K562 (cell line): ENCODE measurements around the gene LBHD2. TPM values are rescaled to one million over a fixed set of nuclear protein-coding genes. Genes with fewer than 3 reads are reported as not detected.

Source experiments
- ARID1B ChIP-seq: fragments of 450-650 bp; IDR thresholded peaks from 2 replicates; pipeline ENCODE4 v1.6.1; 2016; ENCODE audit warnings: antibody characterized with exemption, mild to moderate bottlenecking, inconsistent platforms
- BACH1 ChIP-seq: fragments of 200-800 bp; sonication (Bioruptor generic); IDR thresholded peaks from 2 replicates; pipeline ENCODE4 v1.6.1; 2016; ENCODE audit warnings: missing genetic modification characterization, missing compliant biosample characterization
- BRD9 ChIP-seq: fragments of 450-650 bp; IDR thresholded peaks from 2 replicates; pipeline ENCODE4 v1.6.1; 2018; ENCODE audit warnings: low read depth; ENCODE audit not compliant: partially characterized antibody
- CBFB ChIP-seq: sonication (generic); formaldehyde crosslinking; IDR thresholded peaks from 2 replicates; pipeline ENCODE4 v1.4.0; 2020; ENCODE audit warnings: mild to moderate bottlenecking, missing genetic modification reagents
- CEBPB ChIP-seq: fragments of 450-650 bp; IDR thresholded peaks from 2 replicates; pipeline ENCODE4 v1.6.1; 2016; ENCODE audit warnings: missing genetic modification characterization, missing compliant biosample characterization
- CHAMP1 ChIP-seq: fragments of 450-650 bp; IDR thresholded peaks from 2 replicates; pipeline ENCODE4 v1.6.1; 2016; ENCODE audit warnings: mild to moderate bottlenecking
- CREBBP ChIP-seq: IDR thresholded peaks from one replicate; pipeline ENCODE4 v1.6.1; 2012; ENCODE audit warnings: low read depth, mild to moderate bottlenecking, control low read depth, inconsistent platforms, low read length
- ELF2 ChIP-seq: fragments of 250-450 bp; sonication (Bioruptor Pico); IDR thresholded peaks from 2 replicates; pipeline ENCODE4 v1.5.0; 2021; ENCODE audit warnings: mild to moderate bottlenecking
- ELF4 ChIP-seq: fragments of 450-650 bp; formaldehyde crosslinking; IDR thresholded peaks from 2 replicates; pipeline ENCODE4 v1.4.0; 2022; ENCODE audit warnings: missing genetic modification characterization
- ELK1 ChIP-seq: sonication (generic); formaldehyde crosslinking; IDR thresholded peaks from 2 replicates; pipeline ENCODE4 v1.8.1; 2022; ENCODE audit warnings: missing genetic modification reagents
- EP300 ChIP-seq: IDR thresholded peaks from 2 replicates; pipeline ENCODE4 v1.6.1; 2012; ENCODE audit warnings: low read length, improper control_type of control experiment
- FOXA1 ChIP-seq: fragments of 450-650 bp; IDR thresholded peaks from 2 replicates; pipeline ENCODE4 v1.6.1; 2016; ENCODE audit warnings: mild to moderate bottlenecking, borderline replicate concordance
- KDM2B ChIP-seq: fragments of 250-450 bp; sonication (Bioruptor Pico); IDR thresholded peaks from 2 replicates; pipeline ENCODE4 v1.8.0; 2021; ENCODE audit warnings: mild to moderate bottlenecking, moderate library complexity
- KLF10 ChIP-seq: fragments of 250-450 bp; sonication (Bioruptor Pico); IDR thresholded peaks from 2 replicates; pipeline ENCODE4 v1.6.1; 2021; ENCODE audit warnings: matching md5 sums
- MAFG ChIP-seq: fragments of 450-650 bp; conservative IDR thresholded peaks from 2 replicates; pipeline ENCODE4 v1.6.1; 2016; ENCODE audit warnings: missing genetic modification characterization, missing compliant biosample characterization
- NFE2 ChIP-seq: IDR thresholded peaks from 2 replicates; pipeline ENCODE4 v1.6.1; 2014; ENCODE audit warnings: antibody characterized with exemption, low read depth
- NRF1 ChIP-seq, 2 experiments: fragments of 450-650 bp; IDR thresholded peaks in 1 of 2; conservative IDR thresholded peaks in 1 of 2; 2 replicates each; pipeline ENCODE4 v1.6.1; 2014; ENCODE audit warnings: mild to moderate bottlenecking in 2 of 2
- PKNOX1 ChIP-seq: fragments of 450-650 bp; IDR thresholded peaks from 2 replicates; pipeline ENCODE4 v1.6.1; 2016
- POLR2AphosphoS2 ChIP-seq: IDR thresholded peaks from 2 replicates; pipeline ENCODE4 v1.6.1; 2012; ENCODE audit warnings: low read length, improper control_type of control experiment
- RFX1 ChIP-seq: fragments of 450-650 bp; IDR thresholded peaks from 2 replicates; pipeline ENCODE4 v1.6.1; 2016; ENCODE audit warnings: mild to moderate bottlenecking, moderate library complexity
- SP2 ChIP-seq: IDR thresholded peaks from 2 replicates; pipeline ENCODE4 v1.6.1; 2011; ENCODE audit warnings: mild to moderate bottlenecking, low read depth, low read length, moderate library complexity; ENCODE audit not compliant: poor library complexity, severe bottlenecking; ENCODE audit errors: extremely low read depth
- TGIF2 ChIP-seq: sonication (generic); formaldehyde crosslinking; IDR thresholded peaks from 2 replicates; pipeline ENCODE4 v1.8.1; 2022; ENCODE audit warnings: mild to moderate bottlenecking, missing genetic modification reagents, moderate library complexity
- ZNF134 ChIP-seq: fragments of 250-450 bp; sonication (Bioruptor Pico); conservative IDR thresholded peaks from 2 replicates; pipeline ENCODE4 v1.4.0; 2020
- ZNF408 ChIP-seq: fragments of 250-450 bp; sonication (Bioruptor Pico); IDR thresholded peaks from 2 replicates; pipeline ENCODE4 v1.4.0; 2020; ENCODE audit warnings: low read depth, mild to moderate bottlenecking, moderate library complexity
- ZNF449 ChIP-seq: fragments of 250-450 bp; sonication (Bioruptor Pico); IDR thresholded peaks from 2 replicates; pipeline ENCODE4 v1.8.0; 2022; ENCODE audit warnings: moderate library complexity, mild to moderate bottlenecking, inconsistent platforms
- polyA plus RNA-seq, 8 experiments: library from polyadenylated mRNA; depleted of rRNA in 4 of 8; stranded (reverse) in 5 of 8; unstranded in 3 of 8; fragments of >200 nt; fragmentation: Nextera tagmentation in 2 of 8; fragmentation: Illumina TruSeq in 1 of 8; extraction: Ambion mirVana in 2 of 8; extraction: Trizol in 1 of 8; gene quantifications; 2 replicates each; pipeline versions ENCODE4 v1.2.1 to v1.2.3, GENCODE V29; 2011 to 2014; ENCODE audit warnings: inconsistent platforms in 1 of 8, missing spikeins in 1 of 8
- total RNA-seq, 7 experiments: library from RNA; depleted of rRNA in 6 of 7; stranded (reverse); fragments of >200 nt in 6 of 7; fragmentation: Illumina TruSeq in 2 of 7; extraction: Trizol in 2 of 7; gene quantifications; 2 replicates each; pipeline versions ENCODE4 v1.2.1 to v1.2.3, GENCODE V29; 2011 to 2021; ENCODE audit warnings: low replicate concordance in 1 of 7

Gene LBHD2
- total and polyA plus RNA-seq, 9 of the 15 experiments (the other 6 are each of a cell fraction or from before 2014, with no cell fraction given): not detected

- no peak for TF ChIP-seq CHAMP1
- TF ChIP-seq KLF10 (CRISPR knock-in tag): no peak
- peak; percentile 97 for TF ChIP-seq PKNOX1
- no peak for TF ChIP-seq TGIF2 (CRISPR knock-in tag)
- no peak for TF ChIP-seq ELF2 (CRISPR knock-in tag)
- no peak for TF ChIP-seq MAFG
- no peak for TF ChIP-seq ZNF449 (CRISPR knock-in tag)
- TF ChIP-seq POLR2AphosphoS2: no peak
- no peak for TF ChIP-seq SP2
- no peak for TF ChIP-seq KDM2B
- TF ChIP-seq RFX1: no peak; the same call in 1 of the 2 replicates
- no peak for TF ChIP-seq ZNF134 (CRISPR knock-in tag)
- no peak for TF ChIP-seq CREBBP
- TF ChIP-seq ELK1 (CRISPR knock-in tag): no peak
- no peak for TF ChIP-seq NFE2
- TF ChIP-seq BRD9: no peak
- TF ChIP-seq NRF1 (conservative IDR thresholded peaks at IDR 0.05 in 1 of 2, IDR thresholded peaks at IDR 0.05 in 1 of 2): 0 out of 4 replicates have a peak, but pooled peaks of 1 of the 2 experiments have one; percentile 10
- TF ChIP-seq ELF4 (CRISPR knock-in tag): no peak
- TF ChIP-seq CEBPB (tag): peak; percentile 62
- no peak for TF ChIP-seq ZNF408 (CRISPR knock-in tag)
- TF ChIP-seq CBFB: no peak
- TF ChIP-seq ARID1B: peak; percentile 58
- TF ChIP-seq FOXA1: no peak
- TF ChIP-seq BACH1 (tag): no peak
- peak; percentile 40; the same call in 1 of the 2 replicates for TF ChIP-seq EP300
Observed at GRCh38 chr14:103121846-103122584, 38.0 kb downstream of the LBHD2 start (continued).
